NOMO-1 treated with dmso at 0.1 percent for 144 hours (cell line): Measurements from ENCODE around the gene SCARB1.

Source experiments
- DNase-seq: peaks from one replicate; lab custom pipeline; 2025; ENCODE audit not compliant: unreplicated experiment; lab: John Stamatoyannopoulos, UW

Gene SCARB1

GRCh38 chr12:124736115-124737039, 127.3 kb downstream of the SCARB1 start:
- DNase-seq: no peak

GRCh38 chr12:124734224-124734788, 129.4 kb downstream of the SCARB1 start:
- peak; percentile 78 for DNase-seq

- DNase-seq: no peak
Observed at GRCh38 chr12:124733086-124733485, 130.6 kb downstream of the SCARB1 start.

- no peak for DNase-seq
Observed at GRCh38 chr12:124732275-124733075, 131.2 kb downstream of the SCARB1 start.

GRCh38 chr12:124731869-124732268, 131.8 kb downstream of the SCARB1 start:
- DNase-seq: no peak

- no peak for DNase-seq
Observed at GRCh38 chr12:124730455-124730932, 133.2 kb downstream of the SCARB1 start.

- no peak for DNase-seq
Observed at GRCh38 chr12:124727922-124728321, 135.7 kb downstream of the SCARB1 start.

GRCh38 chr12:124727264-124727800, 136.3 kb downstream of the SCARB1 start:
- DNase-seq: peak; percentile 96
